OCI-LY7 (cell line): ENCODE results near the gene KCNJ14. TPM values are rescaled to one million over a fixed set of nuclear protein-coding genes. Genes with fewer than 3 reads are reported as not detected.

Experiments used
- BruUV-seq: library from RNA; stranded (reverse); fragments of 400-500 nt; replicated peaks from 2 replicates; lab custom pipeline; 2021; lab: Mats Ljungman, UMichigan
- CTCF ChIA-PET: fragments of 300-600 bp; sonication (Branson Sonifier 250); formaldehyde crosslinking; loops from one replicate; lab custom pipeline; 2022; ENCODE audit warnings: antibody characterized with exemption; ENCODE audit not compliant: unreplicated experiment; lab: Charles Lee
- POLR2A ChIA-PET: fragments of 300-600 bp; sonication (Branson Sonifier 250); formaldehyde crosslinking; loops from one replicate; lab custom pipeline; 2022; ENCODE audit warnings: antibody characterized with exemption; lab: Charles Lee
- DNase-seq: peaks from one replicate; pipeline ENCODE4 v3.0.0-alpha.2; 2015; ENCODE audit warnings: low spot score
- H2AFZ ChIP-seq: fragments of 200-600 bp; sonication (generic), shearing (Covaris generic); 2 replicates; pipeline ENCODE4 v1.6.1; 2014; ENCODE audit warnings: mild to moderate bottlenecking, antibody characterized with exemption, low read length, moderate library complexity
- H3K27ac ChIP-seq: fragments of 200-600 bp; sonication (generic); 2 replicates; pipeline ENCODE4 v1.5.1; 2014; ENCODE audit warnings: mixed run types, low read depth, mild to moderate bottlenecking, moderate library complexity, low read length, inconsistent platforms; ENCODE audit not compliant: poor library complexity, severe bottlenecking
- H3K36me3 ChIP-seq: fragments of 200-600 bp; sonication (generic); 2 replicates; pipeline ENCODE4 v1.6.1; 2014; ENCODE audit warnings: mild to moderate bottlenecking, antibody characterized with exemption, low read length, moderate library complexity, mixed read lengths; ENCODE audit not compliant: insufficient read depth
- H3K4me1 ChIP-seq: fragments of 200-600 bp; sonication (generic); 2 replicates; pipeline ENCODE4 v1.5.1; 2014; ENCODE audit warnings: mild to moderate bottlenecking, low read length; ENCODE audit not compliant: insufficient read depth, poor library complexity, severe bottlenecking
- H3K4me2 ChIP-seq: fragments of 200-600 bp; sonication (generic); 2 replicates; pipeline ENCODE4 v1.6.1; 2014; ENCODE audit warnings: mild to moderate bottlenecking, low read length
- H3K4me3 ChIP-seq: fragments of 200-600 bp; sonication (generic); 2 replicates; pipeline ENCODE4 v1.5.1; 2014; ENCODE audit warnings: mild to moderate bottlenecking, low read depth, low read length; ENCODE audit not compliant: poor library complexity, severe bottlenecking
- H3K79me2 ChIP-seq: fragments of 200-600 bp; sonication (generic); 2 replicates; pipeline ENCODE4 v1.6.1; 2016; ENCODE audit warnings: low read depth, mild to moderate bottlenecking, low read length, moderate library complexity, mixed read lengths; ENCODE audit not compliant: insufficient read depth
- H3K9me2 ChIP-seq: fragments of 200-600 bp; sonication (generic); 2 replicates; pipeline ENCODE4 v1.6.1; 2016; ENCODE audit warnings: mild to moderate bottlenecking, low read length, mixed read lengths; ENCODE audit not compliant: insufficient read depth
- H3K9me3 ChIP-seq: fragments of 200-600 bp; sonication (generic); 2 replicates; pipeline ENCODE4 v1.6.1; 2014; ENCODE audit warnings: mild to moderate bottlenecking, mixed run types, low read length, mixed read lengths
- H4K20me1 ChIP-seq: fragments of 200-600 bp; sonication (generic); 2 replicates; pipeline ENCODE4 v1.6.1; 2014; ENCODE audit warnings: mild to moderate bottlenecking, antibody characterized with exemption, low read length, moderate library complexity, mixed read lengths; ENCODE audit not compliant: insufficient read depth
- CTCF ChIP-seq: fragments of 200-600 bp; sonication (generic); conservative IDR thresholded peaks from 2 replicates; pipeline ENCODE4 v1.5.1; 2014; ENCODE audit warnings: mild to moderate bottlenecking, antibody characterized with exemption, low read length, moderate library complexity, mixed read lengths
- EZH2phosphoT487 ChIP-seq: fragments of 200-600 bp; sonication (generic); IDR thresholded peaks from 2 replicates; pipeline ENCODE4 v1.6.1; 2018; ENCODE audit warnings: low read depth, borderline replicate concordance, mild to moderate bottlenecking, mixed run types, antibody characterized with exemption, low read length, moderate library complexity, mixed read lengths
- intact Hi-C: fragments of 100-400 bp; cut with micrococcal nuclease; formaldehyde crosslinking; loops from one replicate; pipeline ENCODE4 v1.10.0; 2022; ENCODE audit not compliant: unreplicated experiment
- total RNA-seq, 2 experiments: library from RNA; depleted of rRNA in 1 of 2; stranded (reverse); fragments of >200 nt in 1 of 2; shearing (Covaris generic) in 1 of 2; gene quantifications; 2 replicates each; pipeline ENCODE4 v1.2.3, GENCODE V29; 2014 to 2022

KCNJ14 gene
- total RNA-seq, 2 experiments from 2014 or later: 0.85 to 2.6 TPM

GRCh38 chr19:48454150-48454730 is 1.1 kb upstream of the KCNJ14 start:
- DNase-seq: no peak
- Histone ChIP-seq H3K9me2 (no peaks in the 10 kb centered on the region), H3K79me2 (no peaks in the 10 kb centered on the region), H3K27ac (no peak overlapping the region), H4K20me1 (no peaks in the 10 kb centered on the region), H3K9me3 (no peaks in the 10 kb centered on the region), H3K4me2 (no peak overlapping the region), H3K36me3 (peaks cover 95% of the 10 kb centered on the region), H2AFZ (no peak overlapping the region), H3K4me1 (no peaks in the 10 kb centered on the region), H3K4me3 (no peak overlapping the region)
- no TSS peak for BruUV-seq
- TF ChIP-seq CTCF: no peak
- TF ChIP-seq EZH2phosphoT487: no peak
- ChIA-PET CTCF (no interaction called here), POLR2A (no interaction called here)
- intact Hi-C loops: no loop called here

GRCh38 chr19:48455908-48456562 is 661 bp downstream of the KCNJ14 start:
- no peaks in the 10 kb centered on the region for H3K9me3 ChIP-seq
- no peaks in the 10 kb centered on the region for H3K9me2 ChIP-seq
- no TSS peak for BruUV-seq
- DNase-seq: no peak
- TF ChIP-seq EZH2phosphoT487 (no peak), CTCF (no peak)
- ChIA-PET POLR2A (no interaction called here), CTCF (no interaction called here)
- H3K4me2 ChIP-seq: no peak overlapping the region
- no peaks in the 10 kb centered on the region for H4K20me1 ChIP-seq
- no peak overlapping the region for H2AFZ ChIP-seq
- no peaks in the 10 kb centered on the region for H3K79me2 ChIP-seq
- H3K36me3 ChIP-seq: peaks cover 86% of the 10 kb centered on the region
- H3K27ac ChIP-seq: no peak overlapping the region
- no peak overlapping the region for H3K4me3 ChIP-seq
- H3K4me1 ChIP-seq: no peaks in the 10 kb centered on the region
- intact Hi-C loops: no loop called here

- peaks cover 84% of the 10 kb centered on the region for H3K36me3 ChIP-seq
- H3K4me2 ChIP-seq: no peak overlapping the region
- ChIA-PET POLR2A (no interaction called here), CTCF (no interaction called here)
- no peaks in the 10 kb centered on the region for H3K9me2 ChIP-seq
- intact Hi-C loops: no loop called here
- no peak overlapping the region for H3K4me3 ChIP-seq
- TF ChIP-seq CTCF: no peak
- H2AFZ ChIP-seq: no peak overlapping the region
- no peaks in the 10 kb centered on the region for H3K9me3 ChIP-seq
- no peaks in the 10 kb centered on the region for H3K4me1 ChIP-seq
- no peak for DNase-seq
- no peaks in the 10 kb centered on the region for H3K79me2 ChIP-seq
- BruUV-seq: no TSS peak
- no peak overlapping the region for H3K27ac ChIP-seq
- H4K20me1 ChIP-seq: no peaks in the 10 kb centered on the region
These were observed 1.5 kb downstream of the KCNJ14 start for GRCh38 chr19:48456864-48457263.
